GM21423 (cell line): ENCODE measurements around the gene AUTS2.
"Not testable (repeated sequence)": the region's sequence is repeated elsewhere in the genome, so short reads cannot be mapped to it uniquely, and the experiment has no call there.

Source experiments
- ATAC-seq: cut with Tn5 transposase; IDR thresholded peaks from one replicate; pipeline ENCODE4 v1.9.1; 2021; ENCODE audit warnings: mild to moderate bottlenecking, moderate library complexity; ENCODE audit not compliant: unreplicated experiment

AUTS2 gene

DNA sequence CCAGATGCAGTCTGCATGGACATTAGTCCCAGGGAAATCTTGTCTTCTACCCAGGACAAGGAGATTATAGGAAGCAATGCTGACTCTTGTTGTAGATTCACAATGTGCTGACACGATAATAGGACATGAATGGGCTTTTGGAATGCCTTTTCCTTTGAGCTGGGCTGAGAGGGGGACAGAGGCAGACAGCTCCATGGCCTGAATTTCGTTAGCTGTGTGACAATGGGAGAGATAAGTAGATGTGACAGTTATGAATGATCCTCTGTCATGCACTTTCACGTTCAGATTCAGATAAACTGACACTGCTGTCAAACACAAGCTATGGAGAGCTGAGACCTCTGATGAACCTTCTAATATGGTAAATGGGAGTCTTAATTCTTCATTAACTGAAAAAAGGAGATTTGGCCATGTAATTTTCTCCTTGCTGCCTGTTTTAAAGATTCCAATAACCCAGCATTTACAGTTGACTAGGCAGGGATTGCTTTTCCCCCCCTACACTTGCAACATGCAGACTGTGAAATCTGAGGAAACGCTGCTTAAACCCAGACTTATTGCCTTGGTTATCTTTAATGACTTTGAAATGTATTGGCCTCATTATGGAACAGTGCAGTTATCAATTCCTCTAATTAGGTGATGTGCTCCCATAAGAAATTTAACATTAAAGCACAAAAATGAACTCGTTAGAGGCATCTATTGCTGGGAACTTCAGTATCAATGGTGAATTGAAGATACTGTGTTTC is 669.3 kb downstream of the AUTS2 start:
- no peak for ATAC-seq

DNA sequence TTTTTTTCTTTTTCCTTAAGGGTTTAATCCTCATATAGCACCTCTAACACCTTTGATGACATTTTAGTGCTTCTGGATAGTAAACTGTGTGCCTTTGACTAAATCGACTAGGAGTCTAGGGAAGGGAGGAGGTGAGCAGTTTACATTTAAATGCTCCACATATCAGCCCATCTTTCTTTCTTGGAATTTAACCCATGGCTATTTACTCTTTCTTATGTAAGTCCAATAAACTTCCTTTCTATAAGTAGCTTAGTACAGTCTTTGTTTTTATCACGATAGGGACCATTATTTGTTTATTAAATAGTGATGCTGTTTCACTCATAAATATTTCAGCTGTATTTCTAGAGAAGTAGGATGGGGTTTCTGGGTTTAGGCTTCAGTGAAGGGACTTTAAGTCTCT is 669.9 kb downstream of the AUTS2 start:
- no peak for ATAC-seq

DNA sequence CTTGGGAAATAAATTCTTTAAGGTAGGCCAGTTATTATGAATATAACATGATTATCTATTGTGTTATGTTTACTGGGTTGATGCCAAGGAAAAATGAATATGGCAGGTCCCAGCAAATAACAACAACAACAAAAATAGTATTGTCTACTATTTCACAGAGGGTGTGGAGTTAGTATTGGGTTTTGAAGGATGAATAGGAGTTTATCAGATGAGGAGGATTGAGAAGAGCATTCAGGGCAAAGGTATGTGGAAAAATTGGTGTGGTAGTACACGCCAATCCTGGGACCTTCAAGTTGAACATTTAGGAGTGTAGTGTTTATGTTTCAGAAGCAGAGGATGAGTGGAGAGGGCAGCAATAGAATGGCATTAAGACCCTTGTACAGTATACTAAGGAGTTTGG is 671.9 kb downstream of the AUTS2 start:
- no peak for ATAC-seq

DNA sequence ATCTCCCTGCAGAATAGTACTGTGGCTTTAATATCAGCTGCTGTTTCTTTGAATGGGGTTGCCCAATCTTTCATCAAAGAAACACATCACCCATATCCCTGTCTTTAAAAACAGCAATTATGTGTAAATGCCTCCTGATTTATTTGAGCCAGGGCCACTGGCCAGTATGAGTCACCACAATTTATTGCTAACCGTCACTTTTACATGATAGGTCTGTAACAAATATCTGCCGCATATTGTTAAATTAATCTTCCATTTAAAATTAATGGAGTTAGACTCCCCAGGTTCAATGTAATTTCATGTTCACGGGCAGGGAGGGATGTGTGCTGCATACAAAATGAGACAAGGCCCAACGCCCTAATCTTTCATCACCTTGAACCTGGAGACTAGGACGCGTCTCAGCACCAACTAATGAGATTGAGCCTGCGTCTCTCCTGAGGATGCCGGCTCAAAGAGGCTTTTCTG is 673.4 kb downstream of the AUTS2 start:
- ATAC-seq: no peak

DNA sequence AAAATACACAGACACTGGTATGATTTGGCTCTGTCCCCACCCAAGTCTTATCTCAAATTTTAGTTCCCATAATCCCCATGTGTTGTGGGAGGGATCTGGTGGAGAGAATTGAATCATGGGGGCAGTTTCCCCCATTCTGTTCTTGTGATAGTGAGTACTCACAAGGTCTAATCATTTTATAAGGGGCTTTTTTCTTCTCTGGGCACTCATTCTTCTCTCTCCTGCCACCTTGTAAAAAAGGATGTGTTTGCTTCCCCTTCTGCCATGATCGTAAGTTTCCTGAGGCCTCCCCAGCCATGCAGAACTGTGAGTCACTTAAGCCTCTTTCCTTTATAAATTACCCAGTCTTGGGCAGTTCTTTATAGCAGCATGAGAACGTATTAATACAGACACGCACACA is 677.3 kb downstream of the AUTS2 start:
- ATAC-seq: not testable (repeated sequence)

DNA sequence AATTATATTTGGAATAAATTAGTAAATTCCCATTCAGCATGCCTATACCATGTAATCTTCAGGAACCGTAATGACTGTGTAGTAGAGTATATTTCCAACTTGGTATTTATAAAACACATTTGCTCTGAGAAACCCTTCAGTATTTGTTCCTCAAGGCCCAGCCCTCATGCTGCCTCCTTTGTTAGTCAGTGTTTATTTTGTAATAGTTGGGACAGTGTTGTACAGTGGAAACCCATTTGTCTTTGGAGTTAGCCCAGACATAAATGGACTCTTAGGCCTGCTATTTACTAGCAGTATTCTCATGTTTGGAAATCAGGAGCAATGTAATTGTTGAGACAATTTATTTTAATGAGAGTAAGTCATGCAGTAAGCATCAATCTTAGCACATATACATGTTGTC is 686.9 kb downstream of the AUTS2 start:
- no peak for ATAC-seq

DNA sequence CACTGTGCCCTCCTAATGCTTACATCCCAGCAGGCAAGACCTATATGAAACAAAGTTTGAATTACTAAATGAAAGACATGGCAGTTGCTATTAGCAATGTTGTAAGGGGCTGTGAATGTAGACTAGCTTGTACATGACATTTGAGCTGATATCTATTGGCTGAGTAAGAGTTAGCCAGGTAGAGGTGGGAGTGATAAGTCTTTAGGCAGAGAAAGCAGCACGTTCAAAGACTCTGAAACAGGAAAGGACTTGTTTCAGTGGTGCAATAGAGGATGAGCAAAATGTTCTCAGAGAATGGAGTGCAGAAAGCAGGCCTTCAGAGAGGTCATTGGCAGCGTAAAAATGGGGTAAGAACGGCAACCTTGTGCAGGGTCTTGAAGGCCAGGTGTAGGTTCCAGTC is 687.6 kb downstream of the AUTS2 start:
- no peak for ATAC-seq

DNA sequence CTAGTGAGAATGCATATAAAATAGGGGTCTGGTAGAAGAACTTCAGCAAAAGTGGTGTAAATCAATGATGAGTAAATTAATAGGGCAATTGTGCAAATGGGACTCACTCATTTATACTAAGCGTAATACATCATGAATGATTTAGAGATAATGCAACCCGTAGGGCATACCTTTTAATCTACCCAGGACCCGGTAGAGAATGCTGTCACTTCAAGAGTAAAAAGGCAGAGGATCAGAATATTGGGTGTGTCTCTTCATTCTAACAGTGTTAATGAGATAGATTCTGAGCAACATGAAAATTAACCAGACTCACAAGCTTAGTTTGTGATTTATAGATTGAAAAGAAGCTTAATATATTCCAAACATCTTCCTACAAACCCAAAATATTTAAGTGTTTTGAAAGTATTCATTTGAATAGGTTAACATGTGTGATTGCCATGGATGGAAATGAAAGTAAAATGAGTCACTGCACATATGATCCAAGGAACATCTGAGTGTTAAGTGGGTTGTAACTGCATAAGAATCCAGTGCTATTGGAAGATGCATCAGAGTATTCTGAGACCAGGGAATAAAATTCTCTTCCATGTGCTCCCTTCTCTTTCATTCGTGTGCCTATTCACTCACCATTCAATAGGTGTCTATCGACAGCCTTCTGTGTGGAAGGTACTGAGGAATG is 690.6 kb downstream of the AUTS2 start:
- no peak for ATAC-seq

DNA sequence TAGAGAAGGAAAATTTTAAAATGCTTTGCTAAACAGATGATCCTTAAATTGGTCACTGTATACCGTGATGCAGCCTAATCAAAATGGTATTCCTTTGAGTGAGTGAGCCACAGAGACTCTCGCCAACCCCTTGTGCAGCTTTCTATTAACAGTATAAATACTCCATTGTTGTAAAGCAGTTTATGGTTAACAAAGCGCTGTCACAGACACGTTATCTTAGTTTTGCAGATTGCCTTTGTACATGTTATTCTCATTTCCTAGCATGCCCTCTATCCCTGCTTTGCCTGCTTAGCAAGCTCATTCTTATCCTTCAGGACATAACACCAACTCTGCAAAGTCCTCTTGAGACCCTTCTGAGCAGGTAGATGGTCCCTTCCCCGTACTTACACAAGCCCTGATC is 694.4 kb downstream of the AUTS2 start:
- no peak for ATAC-seq

DNA sequence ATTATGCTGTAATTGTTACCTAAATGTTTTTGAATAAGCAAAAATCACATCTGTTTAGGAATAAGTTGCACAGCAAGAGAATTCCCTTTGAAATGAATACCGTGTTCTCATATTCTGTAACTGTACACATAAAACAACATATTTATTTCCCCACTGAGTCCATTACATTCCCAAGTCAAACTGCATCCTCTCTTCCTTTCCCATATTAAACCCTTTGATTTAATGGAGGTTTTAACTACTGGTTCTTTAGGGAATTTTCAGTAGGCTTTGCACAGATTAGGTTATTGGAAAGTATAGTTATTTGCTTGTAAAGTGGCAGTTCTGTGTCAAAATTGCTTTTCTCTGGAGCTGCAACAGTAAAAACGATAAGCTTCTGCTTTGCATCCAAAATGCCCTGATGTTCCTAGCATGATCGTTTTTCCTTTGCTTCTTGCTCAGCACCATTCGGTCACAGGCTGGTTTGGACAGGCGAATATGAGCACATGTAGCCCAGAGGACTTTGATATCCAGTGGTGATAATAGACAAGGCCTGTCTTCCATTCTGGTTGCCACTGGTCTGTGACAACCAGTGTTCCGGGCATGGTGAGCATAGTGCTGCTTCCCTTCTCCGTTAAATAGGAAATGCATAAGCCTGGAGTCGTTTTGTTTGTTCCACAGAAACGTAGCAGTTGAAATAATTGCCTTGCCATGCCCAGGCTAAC is 696.1 kb downstream of the AUTS2 start:
- no peak for ATAC-seq

DNA sequence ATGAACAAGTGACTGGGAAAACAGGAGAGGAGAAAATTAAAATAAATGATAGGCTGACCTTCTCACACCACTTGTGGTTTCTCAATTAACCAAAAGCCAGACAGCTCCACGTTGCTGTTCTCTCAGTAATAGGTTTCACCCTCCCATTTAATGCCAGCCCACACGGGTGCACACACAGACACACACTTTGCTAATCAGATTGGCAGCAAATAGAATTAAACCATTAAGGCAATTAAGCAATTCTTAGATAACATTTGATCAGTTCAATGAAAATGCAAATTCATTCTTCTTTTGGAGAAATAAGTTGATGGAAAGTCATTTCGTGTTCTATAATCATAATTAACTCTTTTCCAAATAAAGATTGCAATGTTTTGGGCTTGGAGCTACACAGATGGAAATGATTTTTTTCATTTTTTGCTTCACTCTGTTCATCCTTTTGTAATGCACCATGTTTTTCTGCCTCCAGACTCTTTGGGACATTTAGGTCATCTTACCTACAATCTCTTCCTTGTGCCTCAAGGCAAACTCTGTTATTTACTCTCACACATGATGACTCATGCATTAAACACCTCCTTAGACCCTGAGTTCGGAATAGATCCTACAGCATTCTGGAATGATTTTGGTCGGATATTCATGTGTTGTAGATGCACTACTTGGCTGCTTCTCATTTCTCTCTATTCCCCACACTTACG is 700.7 kb downstream of the AUTS2 start:
- no peak for ATAC-seq

DNA sequence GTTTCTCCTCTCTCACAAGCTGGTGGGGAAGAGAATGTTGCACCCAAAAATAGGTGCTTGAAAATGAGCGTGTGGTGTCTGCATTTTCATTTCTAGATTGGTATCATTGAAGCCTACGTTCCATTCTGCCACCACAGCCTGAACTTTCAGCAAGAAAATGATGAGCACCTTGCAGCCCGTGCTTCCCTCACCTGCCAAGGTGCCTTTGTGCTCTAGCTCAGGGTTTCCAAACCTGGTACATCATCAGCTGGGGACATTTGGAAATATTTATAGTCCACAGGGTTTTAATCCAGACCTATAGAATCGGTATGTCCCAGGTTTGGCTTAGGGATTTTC is 701.2 kb downstream of the AUTS2 start:
- ATAC-seq: no peak

DNA sequence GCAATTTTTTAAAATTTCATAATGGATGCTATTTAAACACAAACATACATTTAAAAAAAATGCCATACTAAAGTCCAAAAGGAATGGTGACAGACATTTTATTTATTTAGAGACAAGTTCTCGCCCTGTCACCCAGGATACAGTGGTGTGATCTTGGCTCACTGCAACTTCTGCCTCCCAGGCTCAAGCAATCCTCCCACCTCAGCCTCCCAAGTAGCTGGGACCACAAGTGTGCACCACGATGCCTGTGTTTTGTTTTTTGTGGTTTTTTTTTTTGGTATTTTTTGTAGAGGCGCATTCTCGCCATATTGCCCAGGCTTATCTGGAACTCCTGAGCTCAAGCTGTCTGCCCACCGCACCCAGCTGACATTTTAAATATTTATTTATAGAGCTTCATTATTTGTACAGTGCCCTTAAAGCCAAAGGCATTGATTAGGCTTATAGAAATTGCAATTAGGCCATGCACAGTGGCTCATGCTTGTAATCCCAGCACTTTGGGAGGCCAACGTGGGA is 703.5 kb downstream of the AUTS2 start:
- no peak for ATAC-seq

DNA sequence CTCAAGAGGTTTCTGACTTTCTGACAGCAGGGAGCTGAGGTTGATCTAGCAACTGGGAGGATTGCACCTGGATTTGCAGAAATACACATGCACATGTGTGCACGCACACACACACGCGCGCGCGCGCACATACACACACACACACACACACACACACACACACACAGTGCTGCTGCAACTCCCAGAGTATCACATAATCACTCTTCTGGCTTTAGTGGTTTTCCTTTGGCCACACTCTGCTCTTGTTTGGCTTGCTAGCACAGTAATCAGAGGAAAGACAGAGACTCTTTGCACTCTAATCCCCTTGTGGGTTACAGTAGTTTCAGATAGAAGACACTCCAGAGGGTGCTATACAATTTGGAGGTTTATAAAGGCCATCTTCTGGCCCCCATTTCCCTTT is 705.0 kb downstream of the AUTS2 start:
- ATAC-seq: no peak

DNA sequence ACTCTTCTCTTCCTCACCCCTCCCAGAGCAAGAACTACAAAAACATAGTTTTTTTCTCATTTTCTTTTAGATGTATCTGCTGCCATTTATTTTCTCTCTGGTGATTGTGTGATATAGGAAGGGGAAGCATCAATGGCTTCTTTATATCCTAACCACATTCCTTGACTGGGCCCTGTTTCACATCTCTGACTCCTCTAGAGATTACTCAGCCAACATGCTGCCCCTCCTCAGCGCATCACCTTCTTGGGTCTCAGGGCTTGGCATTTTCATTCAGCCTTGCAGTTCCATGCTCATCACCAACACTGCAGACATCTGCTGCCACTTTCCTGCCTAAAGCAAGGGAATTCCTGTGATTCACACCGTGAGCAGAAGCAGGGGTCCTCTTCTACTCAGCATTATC is 705.5 kb downstream of the AUTS2 start:
- ATAC-seq: no peak

DNA sequence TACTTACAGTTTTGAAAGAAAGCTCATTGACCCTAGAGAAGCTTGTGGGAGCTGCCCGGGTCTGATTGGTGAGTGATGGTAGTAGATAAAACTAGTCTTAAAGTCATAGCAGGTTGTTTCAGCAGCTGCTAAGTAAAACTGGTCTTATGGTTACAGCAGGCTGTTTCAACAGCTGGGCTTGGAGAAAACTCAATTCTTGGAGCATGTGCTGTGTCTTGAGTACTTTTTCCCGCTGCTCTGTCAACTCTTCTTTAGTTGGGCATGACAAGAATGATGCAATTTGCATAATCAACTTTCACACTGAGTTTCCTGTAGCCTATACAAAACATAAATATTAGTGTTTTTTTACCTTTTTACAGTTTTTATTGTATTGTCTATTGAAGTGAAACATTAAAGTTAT is 707.9 kb downstream of the AUTS2 start:
- no peak for ATAC-seq

DNA sequence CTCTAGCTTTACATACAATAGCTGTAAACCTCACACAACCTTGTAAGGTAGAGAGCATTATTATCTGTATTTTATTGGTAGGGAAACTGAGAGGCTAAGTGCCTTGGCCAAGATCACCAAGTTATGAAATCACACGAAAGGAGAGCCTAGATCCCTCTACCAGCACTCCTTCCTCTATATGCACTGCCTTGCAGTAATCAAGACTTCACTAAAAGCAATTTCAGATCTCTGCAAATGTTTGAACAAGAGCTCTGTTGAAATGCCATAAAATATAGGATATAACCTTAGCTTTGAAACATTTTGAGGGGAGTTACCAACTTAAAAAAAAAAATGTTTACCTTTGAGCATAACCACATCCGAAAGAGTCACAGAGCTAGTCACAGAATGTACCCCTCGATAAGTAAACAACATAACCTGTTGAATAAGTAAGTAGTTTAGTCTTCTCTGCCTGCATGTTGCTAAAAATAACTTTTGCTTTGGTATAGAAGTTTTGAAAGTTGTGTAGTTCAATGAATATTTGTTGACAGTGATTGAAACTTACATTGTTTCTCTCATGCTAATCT is 709.4 kb downstream of the AUTS2 start:
- ATAC-seq: no peak

DNA sequence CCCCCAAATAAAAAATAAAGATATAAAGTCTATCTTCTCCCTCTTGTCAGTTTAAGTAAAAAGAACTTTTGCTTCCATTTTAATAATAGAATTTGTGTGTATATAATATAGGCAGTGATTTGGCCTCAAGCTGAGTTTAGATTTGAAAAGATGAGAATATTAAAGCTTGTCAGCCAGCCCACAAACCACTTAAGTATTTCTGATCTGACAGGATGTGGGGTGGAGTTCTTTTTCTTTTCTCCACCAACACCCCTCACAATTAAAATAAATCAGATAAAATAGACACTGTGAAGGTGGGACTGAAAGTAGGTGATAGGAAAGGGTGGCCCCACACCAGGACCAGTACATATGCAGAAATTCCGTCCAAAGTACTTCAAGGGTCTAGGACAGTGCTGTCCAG is 714.1 kb downstream of the AUTS2 start:
- ATAC-seq: no peak

DNA sequence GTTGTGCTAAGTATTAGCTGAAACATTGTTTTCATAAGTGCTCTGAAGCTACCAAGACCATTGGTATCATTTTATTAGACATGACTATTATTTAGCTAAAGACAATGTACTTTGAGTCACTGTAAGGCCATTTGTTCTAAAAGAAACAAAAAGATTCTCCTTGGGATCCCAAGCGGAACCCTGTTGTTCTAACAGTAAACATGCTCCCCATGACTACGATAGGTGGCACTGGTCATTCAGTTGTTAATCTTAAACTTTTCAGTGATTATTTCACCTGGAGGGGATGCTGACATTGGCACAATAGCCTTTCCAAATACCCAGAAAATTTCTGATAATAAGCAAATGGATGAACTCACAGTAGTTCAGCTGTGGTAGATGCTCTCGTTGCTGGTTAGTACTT is 715.0 kb downstream of the AUTS2 start:
- no peak for ATAC-seq

DNA sequence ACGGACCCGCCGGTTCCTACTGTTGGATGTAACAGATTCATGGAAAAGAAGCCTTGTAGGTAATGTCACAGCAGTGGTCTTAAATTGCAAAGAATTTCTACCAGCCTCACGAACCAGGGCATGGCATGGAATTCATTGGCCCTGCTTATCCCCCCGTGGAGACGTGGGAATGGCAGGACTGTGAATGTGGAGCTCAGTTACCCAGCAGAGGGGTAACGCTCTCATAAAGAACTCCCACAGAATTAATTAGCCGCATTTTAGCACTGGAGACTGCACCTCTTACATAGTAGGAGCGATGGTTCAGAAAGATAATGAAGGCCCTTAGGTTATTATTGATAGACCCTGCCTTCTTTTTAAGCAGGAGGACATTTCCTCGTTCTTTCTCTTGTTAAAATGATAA is 715.4 kb downstream of the AUTS2 start:
- no peak for ATAC-seq

DNA sequence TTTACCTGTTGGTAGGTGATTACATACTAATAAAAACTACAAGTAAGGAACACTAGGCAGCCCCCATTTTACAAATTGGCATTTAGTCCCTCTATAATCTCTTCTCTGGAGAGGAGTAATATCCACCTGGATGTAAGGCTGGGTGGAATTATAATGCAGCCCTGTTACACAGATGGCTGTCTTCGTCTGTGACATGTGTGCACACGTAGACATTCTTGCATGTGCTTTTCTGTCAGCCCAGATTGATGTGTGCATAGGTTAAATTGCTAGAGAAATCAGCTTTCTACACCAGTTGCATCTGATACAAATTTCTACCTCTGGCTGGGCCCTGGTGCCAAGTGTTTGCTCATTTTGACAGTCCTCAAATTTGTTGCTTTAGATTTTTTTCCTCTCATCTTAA is 715.9 kb downstream of the AUTS2 start:
- no peak for ATAC-seq
